Cardiac septum (tissue), 1 donor: ENCODE measurements around the gene C3orf38. TPM values are rescaled to one million over a fixed set of nuclear protein-coding genes. Genes with fewer than 3 reads are reported as not detected.
"Not testable (repeated sequence)": the region's sequence is repeated elsewhere in the genome, so short reads cannot be mapped to it uniquely, and the experiment has no call there.

Experiments used
- DNase-seq: peaks from one replicate; pipeline ENCODE4 v3.0.0-alpha.2; 2020; ENCODE audit warnings: low spot score
- intact Hi-C: fragments of 100-400 bp; cut with DNase I; formaldehyde crosslinking; loops from one replicate; pipeline ENCODE4 v1.14.0; 2022
- total RNA-seq: library from RNA; stranded (reverse); fragmentation: NEBNext Ultra II Directional; extraction: Animal tissue kit (Norgen Biotek cat#: 25700); gene quantifications from one replicate; pipeline ENCODE4 v1.2.1, GENCODE V29; 2021
- donor health status: DM: no; HTN: no; CAD: no.

C3orf38 gene
- total RNA-seq, 1 donor from 2014 or later, result 15.6 TPM

DNA sequence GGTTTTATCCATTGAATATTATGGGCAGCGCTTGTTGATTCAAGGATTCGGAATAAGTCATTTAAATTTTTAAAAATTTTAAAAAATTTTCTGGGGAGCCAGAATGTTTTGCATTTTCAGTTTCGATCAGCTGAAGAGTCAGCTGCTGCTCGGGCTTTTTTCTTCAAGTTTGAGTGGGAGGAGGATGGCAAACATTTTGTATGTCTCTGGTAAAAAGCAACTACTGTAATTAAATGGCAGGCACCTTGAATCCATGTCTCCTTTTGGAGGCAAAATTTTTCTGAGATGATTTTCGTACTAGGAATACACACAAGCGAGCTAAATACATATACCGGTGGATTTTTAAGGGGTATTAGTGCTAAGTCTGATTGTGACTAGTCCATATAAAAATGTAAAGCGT lies 612 bp downstream of the C3orf38 start:
- intact Hi-C loops, result no loop called here
- DNase-seq, result no peak

DNA sequence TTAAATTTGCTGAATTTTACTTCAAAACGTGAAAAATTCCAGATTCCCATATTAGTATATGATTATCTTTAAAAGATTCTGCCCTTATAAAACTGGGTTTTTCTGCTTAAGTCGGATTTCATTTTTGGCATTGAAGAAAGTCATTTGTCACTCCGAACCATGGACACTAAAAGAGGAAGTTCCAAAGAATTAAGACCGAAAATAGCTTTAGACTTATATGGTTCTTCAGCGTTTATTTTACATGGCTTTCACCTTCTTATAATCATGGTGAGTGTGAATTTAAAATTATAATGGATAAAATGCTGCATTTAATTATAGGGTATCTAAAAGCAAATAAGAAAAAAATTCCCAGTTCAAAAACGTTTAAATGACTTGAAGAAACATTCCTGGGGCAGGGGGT lies 1.0 kb downstream of the C3orf38 start:
- intact Hi-C loops, result no loop called here
- DNase-seq, result no peak

DNA sequence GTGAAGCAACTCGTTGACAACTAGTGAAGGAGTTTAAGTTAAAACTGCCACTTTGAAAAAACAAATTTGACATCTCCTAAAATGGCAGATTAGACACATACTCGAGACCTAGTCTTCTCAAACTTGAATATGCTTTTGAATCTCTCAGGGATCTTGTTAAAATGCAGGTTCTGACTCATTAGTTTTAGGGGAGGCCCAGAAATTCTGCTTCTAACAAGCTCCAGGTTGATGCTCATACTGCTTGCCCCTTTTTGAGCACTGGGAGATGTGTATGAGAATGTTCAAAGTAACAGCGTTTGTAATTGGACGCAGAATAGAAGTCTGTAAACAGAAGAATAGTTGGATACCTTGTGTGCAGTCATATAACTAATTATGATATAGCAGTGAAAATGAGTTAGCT lies 1.6 kb downstream of the C3orf38 start:
- DNase-seq, result no peak
- intact Hi-C loops, result no loop called here

GRCh38 chr3:88152841-88153240 lies 3.1 kb downstream of the C3orf38 start:
- intact Hi-C loops, result no loop called here
- DNase-seq, result no peak

DNA sequence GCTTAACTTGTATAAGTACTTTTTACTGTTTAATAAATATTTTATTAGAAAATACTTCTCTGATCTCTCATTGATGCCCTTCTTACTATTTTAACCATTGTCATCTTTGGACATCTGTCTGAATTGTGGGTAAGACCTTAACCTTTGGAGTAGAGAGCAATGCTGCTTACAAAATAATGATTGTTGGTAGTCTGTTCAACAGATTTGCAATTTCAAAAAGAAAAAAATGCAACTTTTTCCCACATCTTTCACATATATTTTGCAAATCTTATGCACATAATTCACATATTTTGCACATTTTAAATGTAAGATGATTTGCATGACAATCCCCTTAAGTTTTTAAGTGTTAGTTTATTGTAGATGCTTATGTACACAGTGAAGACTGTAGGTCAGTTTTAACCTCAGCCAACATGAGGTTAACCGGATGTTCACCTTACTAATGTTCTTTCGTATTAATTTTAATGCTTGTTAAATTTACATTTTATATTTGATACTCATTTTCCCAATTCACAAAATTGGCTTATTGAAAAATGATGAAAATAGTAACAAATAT lies 16.7 kb downstream of the C3orf38 start:
- DNase-seq, result no peak
- intact Hi-C loops, result no loop called here

- intact Hi-C loops, result no loop called here
Measured at GRCh38 chr3:88167173-88167572, 17.4 kb downstream of the C3orf38 start.

DNA sequence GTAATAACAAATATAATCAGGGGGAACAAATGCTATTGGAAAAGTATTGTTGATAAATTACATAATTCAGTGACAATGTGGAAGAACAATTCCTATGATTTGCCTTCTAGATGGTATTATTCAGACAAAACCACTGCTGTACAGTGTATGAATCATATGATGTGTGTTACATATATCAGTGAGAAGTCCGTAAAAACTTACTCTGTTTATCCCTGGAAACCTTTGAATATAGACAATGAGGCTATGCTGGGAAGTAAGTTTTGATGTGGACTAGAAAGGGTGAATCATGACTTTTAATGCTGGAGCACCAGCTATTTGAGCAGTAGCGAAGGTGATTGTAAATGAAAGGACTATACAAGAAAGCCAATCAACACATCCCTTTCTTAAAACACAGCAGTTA lies 17.9 kb downstream of the C3orf38 start:
- DNase-seq, result no peak
- intact Hi-C loops, result no loop called here

More at GRCh38 chr3:88167173-88167572, 17.4 kb downstream of the C3orf38 start:
- DNase-seq, result no peak

- no peak for DNase-seq
- intact Hi-C loops, result no loop called here
Measured at GRCh38 chr3:88168171-88168570, 18.4 kb downstream of the C3orf38 start.

DNA sequence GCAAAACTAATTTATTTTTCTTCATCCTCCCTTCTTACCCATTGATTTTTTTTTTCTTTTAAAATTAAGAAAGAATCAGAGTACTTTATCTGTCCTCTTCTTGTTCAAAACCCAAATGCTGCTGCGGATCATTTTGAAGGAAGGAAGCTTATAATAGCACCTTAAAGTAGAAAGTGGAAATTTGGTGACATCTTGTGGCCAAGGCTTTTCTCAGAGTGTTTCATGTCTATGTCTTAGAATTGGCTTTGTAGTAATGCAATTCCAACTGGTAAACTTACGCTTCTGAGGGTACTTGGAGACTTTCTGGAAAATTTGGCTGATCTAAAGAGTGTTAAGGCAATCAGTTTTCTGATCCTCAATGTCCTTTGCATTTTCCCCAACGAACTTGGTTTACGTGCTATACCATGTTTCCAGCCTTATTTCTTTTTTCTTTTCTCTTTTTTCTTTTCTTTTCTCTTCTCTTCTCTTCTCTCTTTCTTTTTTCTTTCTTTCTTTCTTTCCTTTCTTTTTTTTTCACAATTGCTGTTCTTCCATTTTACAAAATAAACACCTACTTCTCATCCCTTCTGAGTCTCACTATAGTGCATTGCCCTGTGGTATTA lies 30.7 kb downstream of the C3orf38 start:
- intact Hi-C loops, result no loop called here
- no peak for DNase-seq

GRCh38 chr3:88182165-88182918 lies 32.6 kb downstream of the C3orf38 start:
- intact Hi-C loops, DNase-seq: not testable (repeated sequence)

DNA sequence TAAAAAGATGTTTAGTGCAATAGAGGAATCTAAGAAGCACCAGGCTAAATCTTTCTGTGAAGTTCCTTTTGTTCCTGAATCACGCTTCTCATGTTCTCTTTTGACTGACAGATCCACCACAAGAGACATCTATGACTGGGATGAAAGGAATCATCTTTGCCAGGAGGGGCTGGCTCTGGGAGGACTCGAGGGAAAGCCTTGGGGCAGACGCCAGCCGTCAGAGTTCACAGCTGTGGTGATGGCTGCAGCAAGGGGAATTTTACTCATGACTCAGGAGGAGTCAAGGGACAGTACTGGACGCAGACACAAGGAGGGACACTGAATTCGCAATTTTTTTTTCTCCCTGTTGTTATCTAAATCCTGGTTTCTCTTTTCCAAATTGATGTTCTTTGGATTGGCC lies 38.7 kb downstream of the C3orf38 start:
- DNase-seq, result no peak
- intact Hi-C loops, result no loop called here

- DNase-seq, result no peak
- intact Hi-C loops, result no loop called here
Measured at GRCh38 chr3:88189361-88189810, 39.6 kb downstream of the C3orf38 start.

- intact Hi-C loops, result no loop called here
- no peak for DNase-seq
Measured at GRCh38 chr3:88191872-88192409, 42.2 kb downstream of the C3orf38 start.

DNA sequence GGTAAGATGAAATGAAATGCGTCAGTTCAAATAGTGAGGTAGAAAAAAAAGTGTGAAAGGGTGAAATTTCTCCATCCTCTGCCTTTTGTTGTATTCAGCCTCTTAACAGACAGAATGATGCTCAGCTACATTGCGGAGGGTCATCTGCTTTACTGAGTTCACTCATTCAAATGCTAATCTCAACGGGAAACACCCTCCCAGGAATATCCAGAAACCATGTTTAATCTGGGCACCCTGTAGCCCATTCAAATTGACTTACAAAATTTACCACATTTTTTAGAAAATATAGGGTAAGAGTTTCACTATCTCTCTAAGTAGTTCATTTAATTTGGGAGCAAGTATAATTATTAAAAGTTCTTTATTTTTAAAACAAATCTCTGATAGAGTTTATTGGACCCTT lies 42.9 kb downstream of the C3orf38 start:
- no peak for DNase-seq
- intact Hi-C loops, result no loop called here

DNA sequence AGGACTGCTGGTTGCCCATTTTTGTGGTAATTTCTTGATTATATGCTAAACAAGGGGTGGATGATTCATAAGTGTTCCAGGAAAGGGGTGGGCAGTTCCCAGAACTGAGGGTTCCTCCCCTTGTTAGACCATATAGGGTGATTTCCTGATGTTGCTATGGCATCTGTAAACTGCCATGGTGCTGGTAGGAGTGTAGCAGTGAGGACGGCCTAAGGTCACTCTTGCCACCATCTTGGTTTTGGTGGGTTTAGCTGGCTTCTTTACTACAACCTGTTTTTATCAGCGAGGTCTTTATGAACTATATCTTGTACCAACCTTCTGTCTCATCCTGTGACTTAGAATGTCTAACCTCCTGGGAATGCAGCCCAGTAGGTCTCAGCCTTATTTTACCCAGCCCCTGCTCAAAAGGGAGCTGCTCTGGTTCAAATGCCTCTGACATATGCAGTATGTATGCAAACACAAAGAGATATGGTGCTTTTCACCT lies 46.2 kb downstream of the C3orf38 start:
- intact Hi-C loops, result no loop called here

DNA sequence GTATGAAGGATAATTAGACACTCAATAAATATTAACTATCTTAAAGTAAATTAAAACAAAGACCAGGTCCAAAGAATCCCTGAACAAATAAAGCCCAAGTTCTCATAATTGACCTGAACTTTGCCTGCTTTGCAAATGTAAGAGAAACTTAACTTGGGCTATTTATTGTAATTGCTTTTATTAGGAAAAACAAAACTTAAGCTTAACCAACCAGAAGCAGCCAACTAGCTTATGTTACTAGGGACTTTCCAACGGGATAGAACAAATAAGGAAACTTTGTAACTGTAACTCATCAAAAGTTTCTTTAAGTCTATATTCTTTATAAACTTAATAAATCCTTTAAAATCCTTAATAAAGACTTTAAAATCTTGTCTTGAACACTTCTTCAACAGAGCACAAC lies 48.4 kb downstream of the C3orf38 start:
- no peak for DNase-seq
- intact Hi-C loops, result no loop called here

More for the DNA sequence above, 46.2 kb downstream of the C3orf38 start:
- no peak for DNase-seq

GRCh38 chr3:88203642-88204055 lies 53.9 kb downstream of the C3orf38 start:
- no peak for DNase-seq
- intact Hi-C loops, result loop anchor here (5.0 to 10.0 kb wide), 2 partner anchors 1891 to 1979 kb away; no protein-coding TSS in a partner anchor
